PC-3 (cell line): ENCODE data around the gene CLCN5. TPM values are rescaled to one million over a fixed set of nuclear protein-coding genes. Genes with fewer than 3 reads are reported as not detected.

Experiments
- ATAC-seq: fragments of 200-7000 bp; cut with Tn5 transposase; 2 replicates; pipeline ENCODE4 v1.9.1; 2020; ENCODE audit warnings: mild to moderate bottlenecking, moderate library complexity
- BruUV-seq: library from RNA; stranded (reverse); fragments of 400-500 nt; replicated peaks from 2 replicates; lab custom pipeline; 2021; lab: Mats Ljungman, UMichigan
- CTCF ChIA-PET: fragments of 300-600 bp; sonication (Branson Sonifier 250); formaldehyde crosslinking; loops from one replicate; lab custom pipeline; 2022; ENCODE audit warnings: antibody characterized with exemption; lab: Charles Lee
- POLR2A ChIA-PET: fragments of 300-600 bp; sonication (Branson Sonifier 250); formaldehyde crosslinking; loops from one replicate; lab custom pipeline; 2022; ENCODE audit warnings: antibody characterized with exemption; ENCODE audit not compliant: unreplicated experiment; lab: Charles Lee
- DNase-seq: peaks from one replicate; pipeline ENCODE4 v3.0.0-alpha.2; 2015
- H2AFZ ChIP-seq: fragments of 300-600 bp; sonication (generic); 2 replicates; pipeline ENCODE4 v1.6.0; 2016; ENCODE audit warnings: antibody characterized with exemption, low read length
- H3F3A ChIP-seq: fragments of 300-600 bp; sonication (generic); one replicate; pipeline ENCODE4 v1.6.0; 2017; ENCODE audit warnings: antibody characterized with exemption, low read length, control low read depth, mild to moderate bottlenecking; ENCODE audit not compliant: unreplicated experiment
- H3K27ac ChIP-seq: fragments of 300-600 bp; sonication (generic); 2 replicates; pipeline ENCODE4 v1.5.1; 2016; ENCODE audit warnings: mild to moderate bottlenecking, low read length
- H3K27me3 ChIP-seq: fragments of 300-600 bp; sonication (generic); 2 replicates; pipeline ENCODE4 v1.6.1; 2016; ENCODE audit warnings: low read length, mixed read lengths
- H3K36me3 ChIP-seq: fragments of 300-600 bp; sonication (generic); 2 replicates; pipeline ENCODE4 v1.6.1; 2016; ENCODE audit warnings: low read depth, mixed run types, low read length, mixed read lengths
- H3K4me1 ChIP-seq: fragments of 300-600 bp; sonication (generic); 2 replicates; pipeline ENCODE4 v1.5.1; 2016; ENCODE audit warnings: low read length; ENCODE audit not compliant: insufficient read depth
- H3K4me2 ChIP-seq: fragments of 300-600 bp; sonication (generic); 2 replicates; pipeline ENCODE4 v1.6.0; 2016; ENCODE audit warnings: low read length
- H3K4me3 ChIP-seq: fragments of 300-600 bp; sonication (generic); 2 replicates; pipeline ENCODE4 v1.5.1; 2016; ENCODE audit warnings: mild to moderate bottlenecking, low read length, mixed read lengths
- H3K79me2 ChIP-seq: fragments of 300-600 bp; sonication (generic); 2 replicates; pipeline ENCODE4 v1.6.1; 2017; ENCODE audit warnings: low read length, mixed read lengths
- H3K9ac ChIP-seq: fragments of 300-600 bp; sonication (generic); 2 replicates; pipeline ENCODE4 v1.6.0; 2016; ENCODE audit warnings: mild to moderate bottlenecking, low read length
- H3K9me2 ChIP-seq: fragments of 300-600 bp; sonication (generic); replicated peaks from 2 replicates; pipeline ENCODE4 v1.6.1; 2016; ENCODE audit warnings: mixed run types, low read length, mixed read lengths
- H3K9me3 ChIP-seq: fragments of 300-600 bp; sonication (generic); 2 replicates; pipeline ENCODE4 v1.6.1; 2016; ENCODE audit warnings: low read length, mixed read lengths
- H4K20me1 ChIP-seq: fragments of 300-600 bp; sonication (generic); 2 replicates; pipeline ENCODE4 v1.6.1; 2016; ENCODE audit warnings: low read length, mixed read lengths
- EZH2 ChIP-seq: fragments of 300-600 bp; sonication (generic); IDR thresholded peaks from one replicate; pipeline ENCODE4 v1.6.1; 2017; ENCODE audit warnings: antibody characterized with exemption, mild to moderate bottlenecking, low read length; ENCODE audit not compliant: unreplicated experiment
- EZH2phosphoT487 ChIP-seq: fragments of 300-600 bp; sonication (generic); IDR thresholded peaks from 2 replicates; pipeline ENCODE4 v1.6.1; 2018; ENCODE audit warnings: mild to moderate bottlenecking, antibody characterized with exemption, low read length, borderline replicate concordance
- intact Hi-C: fragments of 100-400 bp; cut with micrococcal nuclease; formaldehyde crosslinking; loops from 2 replicates; pipeline ENCODE4 v1.9.0; 2023
- total RNA-seq: library from RNA; depleted of rRNA; stranded (reverse); fragments of >200 nt; gene quantifications from 2 replicates; pipeline ENCODE4 v1.2.3, GENCODE V29; 2014
- TF ChIP-seq, protein P1 (sequence below): fragments of 300-600 bp; sonication (generic); conservative IDR thresholded peaks from 2 replicates; pipeline ENCODE4 v1.5.1; 2017; ENCODE audit warnings: antibody characterized with exemption, low read depth, mild to moderate bottlenecking, low read length

Gene CLCN5
- total RNA-seq, 1 experiment from 2014 or later: 5.9 TPM

DNA sequence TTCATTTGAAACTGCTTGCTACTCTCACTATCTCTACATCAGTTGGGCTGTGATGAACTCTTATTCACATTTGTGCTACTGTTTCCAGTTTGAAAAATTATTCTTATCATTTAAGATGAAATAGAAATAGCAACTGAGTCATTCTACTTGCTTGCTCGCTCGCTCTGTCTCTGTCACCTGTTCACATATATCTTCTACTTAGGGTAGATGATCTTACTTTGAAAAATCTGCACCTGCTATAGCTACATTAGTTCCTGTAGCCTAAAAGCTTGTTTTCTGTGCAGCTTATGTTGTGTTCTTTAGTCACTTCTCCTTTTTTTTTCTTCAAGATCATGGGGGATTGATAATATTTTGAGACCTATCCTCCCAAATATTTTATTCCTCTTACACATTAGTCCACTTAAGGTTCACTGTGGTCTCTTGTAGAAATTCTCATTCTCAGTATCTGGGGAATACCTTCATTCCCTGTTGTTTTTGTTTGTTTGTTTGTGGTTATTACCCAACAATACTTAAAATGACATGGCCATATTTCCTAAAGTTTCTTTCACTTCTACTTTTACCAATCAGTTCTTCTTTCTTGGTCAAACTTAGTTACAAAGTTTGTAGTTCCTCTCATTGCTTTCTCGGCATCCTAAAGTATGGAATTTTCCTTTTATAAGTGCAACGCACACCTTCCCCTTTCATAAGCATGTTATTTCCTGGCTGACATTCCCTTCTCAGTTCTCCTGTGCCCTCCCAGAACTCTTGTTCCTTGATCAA is 36.5 kb downstream of the CLCN5 start:
- TF ChIP-seq EZH2: no peak
- TF ChIP-seq, protein P1, sequence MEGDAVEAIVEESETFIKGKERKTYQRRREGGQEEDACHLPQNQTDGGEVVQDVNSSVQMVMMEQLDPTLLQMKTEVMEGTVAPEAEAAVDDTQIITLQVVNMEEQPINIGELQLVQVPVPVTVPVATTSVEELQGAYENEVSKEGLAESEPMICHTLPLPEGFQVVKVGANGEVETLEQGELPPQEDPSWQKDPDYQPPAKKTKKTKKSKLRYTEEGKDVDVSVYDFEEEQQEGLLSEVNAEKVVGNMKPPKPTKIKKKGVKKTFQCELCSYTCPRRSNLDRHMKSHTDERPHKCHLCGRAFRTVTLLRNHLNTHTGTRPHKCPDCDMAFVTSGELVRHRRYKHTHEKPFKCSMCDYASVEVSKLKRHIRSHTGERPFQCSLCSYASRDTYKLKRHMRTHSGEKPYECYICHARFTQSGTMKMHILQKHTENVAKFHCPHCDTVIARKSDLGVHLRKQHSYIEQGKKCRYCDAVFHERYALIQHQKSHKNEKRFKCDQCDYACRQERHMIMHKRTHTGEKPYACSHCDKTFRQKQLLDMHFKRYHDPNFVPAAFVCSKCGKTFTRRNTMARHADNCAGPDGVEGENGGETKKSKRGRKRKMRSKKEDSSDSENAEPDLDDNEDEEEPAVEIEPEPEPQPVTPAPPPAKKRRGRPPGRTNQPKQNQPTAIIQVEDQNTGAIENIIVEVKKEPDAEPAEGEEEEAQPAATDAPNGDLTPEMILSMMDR: no peak
- TF ChIP-seq EZH2phosphoT487: no peak
- no peaks in the 10 kb centered on the region for H3K36me3 ChIP-seq
- no peaks in the 10 kb centered on the region for H3K9me2 ChIP-seq
- H3F3A ChIP-seq: no peaks in the 10 kb centered on the region
- no peak overlapping the region for H3K4me3 ChIP-seq
- H3K79me2 ChIP-seq: no peaks in the 10 kb centered on the region
- no TSS peak for BruUV-seq
- no peaks in the 10 kb centered on the region for H3K27me3 ChIP-seq
- H3K9me3 ChIP-seq: no peaks in the 10 kb centered on the region
- no peaks in the 10 kb centered on the region for H4K20me1 ChIP-seq
- DNase-seq: no peak
- no peaks in the 10 kb centered on the region; the same call in 1 of the 2 replicates for H3K4me1 ChIP-seq
- POLR2A ChIA-PET: no interaction called here
- CTCF ChIA-PET: no interaction called here
- intact Hi-C loops: no loop called here
- H2AFZ ChIP-seq: no peak overlapping the region
- H3K4me2 ChIP-seq: no peak overlapping the region
- no peak overlapping the region for H3K27ac ChIP-seq
- no peak for ATAC-seq
- no peak overlapping the region for H3K9ac ChIP-seq

DNA sequence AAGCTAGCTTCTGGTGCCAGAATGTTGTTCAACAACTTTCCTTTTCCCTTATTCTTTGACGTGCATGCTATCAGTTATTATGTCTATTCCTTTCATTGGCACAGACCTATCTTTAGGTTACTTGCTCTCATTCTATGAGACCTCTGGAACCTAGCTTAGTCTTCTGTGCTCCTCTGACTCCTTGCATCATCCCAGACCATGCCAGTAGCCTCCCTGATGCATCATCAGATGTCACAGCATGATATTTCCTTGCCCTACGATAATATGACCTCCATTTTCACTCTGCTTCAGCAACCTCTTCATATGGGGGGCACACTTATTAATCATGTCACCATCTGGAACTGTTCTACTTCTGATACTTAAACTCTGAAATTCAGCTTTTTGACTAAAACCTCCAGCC is 37.2 kb downstream of the CLCN5 start:
- no peaks in the 10 kb centered on the region for H3K9me3 ChIP-seq
- H3F3A ChIP-seq: no peaks in the 10 kb centered on the region
- BruUV-seq: no TSS peak
- DNase-seq (no peak), ATAC-seq (no peak)
- no peaks in the 10 kb centered on the region for H3K36me3 ChIP-seq
- ChIA-PET POLR2A (no interaction called here), CTCF (no interaction called here)
- H3K4me3 ChIP-seq: no peak overlapping the region
- H3K27ac ChIP-seq: no peak overlapping the region
- H3K27me3 ChIP-seq: no peaks in the 10 kb centered on the region
- no peak for TF ChIP-seq EZH2phosphoT487
- TF ChIP-seq, protein P1: no peak
- TF ChIP-seq EZH2: no peak
- H3K4me2 ChIP-seq: no peak overlapping the region
- no peaks in the 10 kb centered on the region for H3K79me2 ChIP-seq
- no peaks in the 10 kb centered on the region for H3K9me2 ChIP-seq
- H2AFZ ChIP-seq: no peak overlapping the region
- H3K9ac ChIP-seq: no peak overlapping the region
- H4K20me1 ChIP-seq: no peaks in the 10 kb centered on the region
- no peaks in the 10 kb centered on the region; the same call in 1 of the 2 replicates for H3K4me1 ChIP-seq
- intact Hi-C loops: no loop called here

DNA sequence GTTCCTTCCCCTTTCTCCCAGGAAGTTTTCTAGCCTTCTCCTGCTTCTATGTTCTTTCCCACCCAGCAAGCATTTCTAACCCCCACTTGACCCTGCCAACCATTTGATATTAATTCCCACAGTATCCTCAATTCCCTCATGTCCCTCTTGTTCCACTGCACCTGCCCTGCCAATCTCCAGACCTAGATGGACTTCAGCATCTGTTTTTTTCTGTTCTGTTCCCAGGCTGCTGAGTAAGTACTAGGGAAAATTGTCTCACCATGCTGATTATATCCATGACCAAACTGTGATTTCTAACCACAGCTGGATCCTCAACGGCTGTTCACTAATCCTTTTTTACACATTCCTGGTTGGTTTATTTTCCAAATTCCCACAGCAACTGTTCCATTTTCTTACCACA is 37.7 kb downstream of the CLCN5 start:
- H4K20me1 ChIP-seq: no peaks in the 10 kb centered on the region
- no peaks in the 10 kb centered on the region for H3F3A ChIP-seq
- no peak for TF ChIP-seq EZH2
- TF ChIP-seq, protein P1: no peak
- TF ChIP-seq EZH2phosphoT487: no peak
- no peak overlapping the region for H3K27ac ChIP-seq
- intact Hi-C loops: no loop called here
- H3K4me2 ChIP-seq: no peak overlapping the region
- BruUV-seq: no TSS peak
- no peaks in the 10 kb centered on the region for H3K27me3 ChIP-seq
- H3K4me3 ChIP-seq: no peak overlapping the region
- no peak for ATAC-seq
- no peaks in the 10 kb centered on the region for H3K9me2 ChIP-seq
- H3K9ac ChIP-seq: no peak overlapping the region
- no peaks in the 10 kb centered on the region for H3K9me3 ChIP-seq
- ChIA-PET POLR2A (no interaction called here), CTCF (no interaction called here)
- no peak for DNase-seq
- no peaks in the 10 kb centered on the region; the same call in 1 of the 2 replicates for H3K4me1 ChIP-seq
- no peak overlapping the region for H2AFZ ChIP-seq
- H3K36me3 ChIP-seq: no peaks in the 10 kb centered on the region
- no peaks in the 10 kb centered on the region for H3K79me2 ChIP-seq
